Right atrium auricular region (tissue), 2 donors: Measurements from ENCODE around the gene RGS14. TPM values are rescaled to one million over a fixed set of nuclear protein-coding genes. Genes with fewer than 3 reads are reported as not detected.
A peak's percentile ranks its signal among the peaks of the same experiment; 100 is the strongest.

Experiments used
- DNase-seq: peaks from one replicate; pipeline ENCODE4 v3.0.0-alpha.2; 2019; ENCODE audit warnings: low spot score
- H3K27ac ChIP-seq, 2 donors: fragments of 200-600 bp; sonication (generic); 1 replicate in 1 of 2; 2 replicates in 1 of 2; pipeline ENCODE4 v1.5.1; 2016 to 2019
- H3K27me3 ChIP-seq, 2 donors: fragments of 200-600 bp; sonication (generic); one replicate each; pipeline versions ENCODE4 v1.5.1 to v1.6.0; 2017 to 2019
- H3K36me3 ChIP-seq: fragments of 200-600 bp; sonication (generic); one replicate; pipeline ENCODE4 v1.5.1; 2016
- H3K4me1 ChIP-seq, 2 donors: fragments of 200-600 bp; sonication (generic); one replicate each; pipeline versions ENCODE4 v1.5.1 to v1.6.0; 2017 to 2019
- H3K4me3 ChIP-seq, 2 donors: fragments of 200-600 bp; sonication (generic); 1 replicate in 1 of 2; 2 replicates in 1 of 2; pipeline ENCODE4 v1.5.1; 2017 to 2019; ENCODE audit warnings: mild to moderate bottlenecking in 1 of 2, moderate library complexity in 1 of 2
- H3K9me3 ChIP-seq, 2 donors: fragments of 200-600 bp; sonication (generic); one replicate each; pipeline ENCODE4 v1.5.1; 2019
- CTCF ChIP-seq, 2 donors: fragments of 200-600 bp; sonication (generic); IDR thresholded peaks; one replicate each; pipeline ENCODE4 v1.5.1; 2019; ENCODE audit warnings: antibody characterized with exemption in 2 of 2
- total RNA-seq, 2 donors: library from RNA; depleted of rRNA; stranded (reverse); fragments of >200 nt; gene quantifications; one replicate each; pipeline ENCODE4 v1.1.0, GENCODE V29; 2016

The RGS14 gene
- total RNA-seq, 2 donors from 2014 or later = 3.1 to 6.8 TPM

DNA sequence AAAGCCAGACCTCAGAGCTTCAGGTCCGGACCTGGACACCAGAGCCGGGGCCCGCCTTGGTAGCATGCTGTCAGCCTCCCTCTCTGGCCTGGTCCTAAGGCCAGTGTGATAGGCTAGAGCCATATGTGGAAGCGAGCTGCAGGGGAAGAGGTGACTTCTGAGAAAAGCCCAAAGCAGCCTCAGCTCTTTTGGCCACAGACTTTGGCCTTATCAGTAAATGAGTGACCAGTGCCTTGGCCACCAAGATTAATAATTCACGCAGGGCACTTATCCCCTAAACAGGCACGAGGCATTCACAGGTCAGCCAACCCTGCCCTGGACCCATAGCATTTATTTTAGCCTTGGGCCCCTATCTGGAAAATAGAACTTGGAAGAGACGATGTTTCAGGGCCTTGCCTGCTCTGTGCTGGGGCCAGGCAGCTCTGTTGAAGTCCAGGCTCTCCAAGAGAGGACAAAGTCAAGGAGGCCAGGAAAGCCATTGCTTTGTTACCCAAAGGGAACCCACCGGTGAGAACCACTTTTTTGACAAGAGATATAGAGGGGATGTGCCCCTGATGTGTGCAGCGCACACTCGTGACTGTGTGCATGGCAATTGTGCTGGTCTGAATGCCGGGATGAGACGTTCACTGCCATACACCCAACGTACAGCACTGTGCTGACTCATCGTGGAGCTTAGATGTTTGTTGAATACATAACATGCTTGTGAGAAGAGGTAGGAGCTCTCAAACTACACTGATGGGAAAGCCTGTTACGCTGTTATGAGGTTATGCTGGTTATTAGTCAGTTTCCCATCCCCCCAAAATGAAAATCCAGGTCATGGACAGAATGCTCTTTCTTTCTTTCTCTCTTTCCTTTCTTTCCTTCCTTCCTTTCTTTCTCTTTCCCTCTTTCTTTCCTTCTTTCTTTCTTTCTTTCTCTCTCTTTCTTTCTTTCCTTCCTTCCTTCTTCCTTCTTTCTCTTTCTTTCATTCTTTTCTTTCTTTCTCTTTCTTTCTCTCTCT is 21.5 kb downstream of the RGS14 start:
- no peaks in the 10 kb centered on the region for H3K36me3 ChIP-seq
- no peak for TF ChIP-seq CTCF (IDR thresholded peaks at IDR 0.05)
- H3K27ac ChIP-seq = no peak overlapping the region
- DNase-seq = no peak
- H3K4me1 ChIP-seq = no peaks in the 10 kb centered on the region
- no peaks in the 10 kb centered on the region for H3K9me3 ChIP-seq
- H3K27me3 ChIP-seq = no peaks in the 10 kb centered on the region
- H3K4me3 ChIP-seq = no peak overlapping the region

- Histone ChIP-seq H3K4me1 (no peaks in the 10 kb centered on the region), H3K27me3 (no peaks in the 10 kb centered on the region), H3K4me3 (no peak overlapping the region), H3K36me3 (no peaks in the 10 kb centered on the region), H3K27ac (no peak overlapping the region), H3K9me3 (no peaks in the 10 kb centered on the region)
- DNase-seq = no peak
- TF ChIP-seq CTCF (IDR thresholded peaks at IDR 0.05) = no peak
These were observed 23.0 kb downstream of the RGS14 start for GRCh38 chr5:177380805-177381126.

- H3K36me3 ChIP-seq = no peaks in the 10 kb centered on the region
- no peaks in the 10 kb centered on the region for H3K9me3 ChIP-seq
- DNase-seq = no peak
- no peaks in the 10 kb centered on the region for H3K4me1 ChIP-seq
- H3K27ac ChIP-seq = no peak overlapping the region
- peak in 1 of 2 donors; percentile 45 for TF ChIP-seq CTCF (IDR thresholded peaks at IDR 0.05)
- H3K27me3 ChIP-seq = no peaks in the 10 kb centered on the region
- no peak overlapping the region for H3K4me3 ChIP-seq
These were observed 24.8 kb downstream of the RGS14 start for GRCh38 chr5:177382423-177383029.

GRCh38 chr5:177383181-177383580 is 25.5 kb downstream of the RGS14 start:
- Histone ChIP-seq H3K27me3 (no peaks in the 10 kb centered on the region), H3K4me3 (no peak overlapping the region), H3K9me3 (no peaks in the 10 kb centered on the region), H3K27ac (no peak overlapping the region), H3K36me3 (no peaks in the 10 kb centered on the region), H3K4me1 (no peaks in the 10 kb centered on the region)
- no peak for TF ChIP-seq CTCF (IDR thresholded peaks at IDR 0.05)
- DNase-seq = no peak

- TF ChIP-seq CTCF (IDR thresholded peaks at IDR 0.05) = no peak
- no peak for DNase-seq
- H3K4me1 ChIP-seq = no peaks in the 10 kb centered on the region
- H3K9me3 ChIP-seq = no peaks in the 10 kb centered on the region
- H3K4me3 ChIP-seq = no peak within 1 kb of the TSS
- no peaks in the 10 kb centered on the region for H3K36me3 ChIP-seq
- H3K27ac ChIP-seq = no peak within 1 kb of the TSS
- H3K27me3 ChIP-seq = no peaks in the 10 kb centered on the region
These were observed 26.4 kb downstream of the RGS14 start, which contains the start of gene SLC34A1 for GRCh38 chr5:177384134-177384533. TSS of gene SLC34A1 (plus strand) at chr5:177384434. CDS start at chr5:177385742, 1,308 bp downstream.
